ENCODE measurements around the gene SERTM1. TPM values are rescaled to one million over a fixed set of nuclear protein-coding genes. Genes with fewer than 3 reads are reported as not detected.

The SERTM1 gene
- not detected in 2 replicates for total RNA-seq

GRCh38 chr13:36673838-36674326, at the start of gene SERTM1:
Gene SERTM1 (plus strand): TSS chr13:36674020. CDS start chr13:36695079, 21,059 bp downstream.
- no peak within 1 kb of the TSS for H3K4me3 Mint-ChIP-seq
- peaks cover 4% of the 10 kb centered on the region for H3K9me3 Mint-ChIP-seq
- DNase-seq, result no peak
- ChIA-PET POLR2A (no interaction called here), CTCF (no interaction called here)
- no peak within 1 kb of the TSS for H3K27ac Mint-ChIP-seq
- no peak for TF ChIP-seq CTCF (IDR thresholded peaks at IDR 0.05)
- H3K27me3 Mint-ChIP-seq, result peaks cover 29% of the 10 kb centered on the region
- intact Hi-C loops (cut with micrococcal nuclease), result no loop called here
- H3K4me1 Mint-ChIP-seq, result no peaks in the 10 kb centered on the region
- no peaks in the 10 kb centered on the region for H3K36me3 Mint-ChIP-seq (ENCODE audit: low read depth)
- no peak for ATAC-seq (ENCODE audit: low read depth)

- Mint-ChIP-seq H3K27ac (no peak overlapping the region), H3K9me3 (no peaks in the 10 kb centered on the region), H3K27me3 (no peaks in the 10 kb centered on the region), H3K36me3 (ENCODE audit: low read depth) (no peaks in the 10 kb centered on the region), H3K4me3 (no peak overlapping the region), H3K4me1 (no peaks in the 10 kb centered on the region)
- DNase-seq (no peak), ATAC-seq (ENCODE audit: low read depth) (no peak)
- TF ChIP-seq CTCF (IDR thresholded peaks at IDR 0.05), result no peak
- intact Hi-C loops (cut with micrococcal nuclease), result no loop called here
- ChIA-PET POLR2A (no interaction called here), CTCF (no interaction called here)
These were observed 45.3 kb upstream of the SERTM1 start for GRCh38 chr13:36628377-36629056.

- DNase-seq, result no peak
- intact Hi-C loops (cut with micrococcal nuclease), result no loop called here
- Mint-ChIP-seq H3K27ac (no peak overlapping the region), H3K36me3 (ENCODE audit: low read depth) (no peaks in the 10 kb centered on the region), H3K9me3 (no peaks in the 10 kb centered on the region), H3K4me3 (no peak overlapping the region), H3K27me3 (no peaks in the 10 kb centered on the region), H3K4me1 (no peaks in the 10 kb centered on the region)
- ChIA-PET POLR2A (interaction anchor here (0.7 kb wide), 1 partner anchor 78 kb away, joined by 3 read pairs; no protein-coding TSS in a partner anchor), CTCF (no interaction called here)
- ATAC-seq (ENCODE audit: low read depth), result no peak
- TF ChIP-seq CTCF (IDR thresholded peaks at IDR 0.05), result no peak
These were observed 44.8 kb upstream of the SERTM1 start for GRCh38 chr13:36629057-36629385.

- H3K27ac Mint-ChIP-seq, result no peak overlapping the region
- H3K4me1 Mint-ChIP-seq, result no peaks in the 10 kb centered on the region
- no peaks in the 10 kb centered on the region for H3K27me3 Mint-ChIP-seq
- CTCF ChIA-PET, result no interaction called here
- no peak for ATAC-seq (ENCODE audit: low read depth)
- TF ChIP-seq CTCF (IDR thresholded peaks at IDR 0.05), result no peak
- H3K9me3 Mint-ChIP-seq, result no peaks in the 10 kb centered on the region
- POLR2A ChIA-PET, result no interaction called here
- H3K36me3 Mint-ChIP-seq (ENCODE audit: low read depth), result no peaks in the 10 kb centered on the region
- no peak overlapping the region for H3K4me3 Mint-ChIP-seq
- no peak for DNase-seq
- intact Hi-C loops (cut with micrococcal nuclease), result no loop called here
These were observed 43.5 kb upstream of the SERTM1 start for GRCh38 chr13:36630181-36630803.

GRCh38 chr13:36639610-36640009, 34.2 kb upstream of the SERTM1 start:
- POLR2A ChIA-PET, result no interaction called here
- intact Hi-C loops (cut with micrococcal nuclease), result no loop called here

More at GRCh38 chr13:36639610-36640009, 34.2 kb upstream of the SERTM1 start:
- Mint-ChIP-seq H3K4me1 (no peaks in the 10 kb centered on the region), H3K9me3 (no peaks in the 10 kb centered on the region), H3K27ac (no peak overlapping the region), H3K36me3 (ENCODE audit: low read depth) (no peaks in the 10 kb centered on the region), H3K4me3 (no peak overlapping the region), H3K27me3 (no peaks in the 10 kb centered on the region)
- ATAC-seq (ENCODE audit: low read depth) (no peak), DNase-seq (no peak)
- CTCF ChIA-PET, result no interaction called here
- no peak for TF ChIP-seq CTCF (IDR thresholded peaks at IDR 0.05)
